ENCODE measurements around the gene OGG1.

Gene OGG1

DNA sequence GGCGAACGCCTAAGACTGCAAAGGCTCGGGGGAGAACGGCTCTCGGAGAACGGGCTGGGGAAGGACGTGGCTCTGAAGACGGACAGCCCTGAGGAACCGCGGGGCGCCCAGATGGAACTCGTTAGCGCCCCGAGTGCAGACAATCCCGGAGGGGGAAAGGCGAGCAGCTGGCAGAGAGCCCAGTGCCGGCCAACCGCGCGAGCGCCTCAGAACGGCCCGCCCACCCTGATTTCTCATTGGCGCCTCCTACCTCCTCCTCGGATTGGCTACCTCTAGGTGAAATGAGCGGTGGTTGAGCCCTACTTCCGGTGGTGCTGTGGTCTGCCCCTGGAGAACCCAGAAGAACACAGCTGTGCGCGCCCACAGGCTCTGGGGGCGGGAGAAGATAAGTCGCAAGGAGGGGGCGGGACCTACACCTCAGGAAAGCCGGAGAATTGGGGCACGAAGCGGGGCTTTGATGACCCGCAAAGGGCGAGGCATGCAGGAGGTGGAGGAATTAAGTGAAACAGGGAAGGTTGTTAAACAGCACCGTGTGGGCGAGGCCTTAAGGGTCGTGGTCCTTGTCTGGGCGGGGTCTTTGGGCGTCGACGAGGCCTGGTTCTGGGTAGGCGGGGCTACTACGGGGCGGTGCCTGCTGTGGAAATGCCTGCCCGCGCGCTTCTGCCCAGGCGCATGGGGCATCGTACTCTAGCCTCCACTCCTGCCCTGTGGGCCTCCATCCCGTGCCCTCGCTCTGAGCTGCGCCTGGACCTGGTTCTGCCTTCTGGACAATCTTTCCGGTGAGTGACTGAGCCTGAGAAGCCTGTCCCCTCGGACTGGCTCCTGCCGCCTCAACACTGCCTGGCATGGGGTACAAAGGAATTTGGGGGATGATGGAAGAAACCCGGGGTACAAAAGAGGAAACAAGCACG is at the start of gene OGG1:
TSS of gene OGG1 (plus strand) at position 308 of the 911 bp plus-strand sequence. CDS start at position 643, 335 bp downstream.
- TF ChIP-seq GATA3 (IDR thresholded peaks at IDR 0.05; ENCODE audit: low read depth, low read length) (no peak), GATA2 (IDR thresholded peaks at IDR 0.05; ENCODE audit: low read depth, low read length) (peak; percentile 14; the same call in 1 of the 2 replicates)

DNA sequence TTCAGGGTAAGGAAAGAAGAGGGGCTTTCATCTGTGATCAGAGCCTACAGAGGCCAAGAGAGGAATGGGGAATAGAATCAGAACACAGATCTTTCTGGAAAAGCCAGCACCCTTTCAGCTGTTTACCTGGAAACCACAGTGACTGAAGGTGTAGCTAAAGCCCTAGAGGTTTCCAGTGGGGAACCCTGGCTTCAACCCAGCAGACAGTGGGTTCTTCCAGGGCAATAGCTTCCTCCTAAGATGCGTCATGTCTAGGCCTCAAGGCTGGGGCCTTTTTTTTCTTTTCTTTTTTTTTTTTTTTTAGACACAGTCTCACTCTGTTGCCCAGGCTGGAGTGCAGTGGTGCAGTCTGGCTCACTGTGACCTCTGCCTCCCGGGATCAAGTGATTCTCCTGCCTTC is 49.2 kb upstream of the OGG1 start:
- TF ChIP-seq GATA2 (IDR thresholded peaks at IDR 0.05; ENCODE audit: low read depth, low read length) (no peak), GATA3 (IDR thresholded peaks at IDR 0.05; ENCODE audit: low read depth, low read length) (no peak)

DNA sequence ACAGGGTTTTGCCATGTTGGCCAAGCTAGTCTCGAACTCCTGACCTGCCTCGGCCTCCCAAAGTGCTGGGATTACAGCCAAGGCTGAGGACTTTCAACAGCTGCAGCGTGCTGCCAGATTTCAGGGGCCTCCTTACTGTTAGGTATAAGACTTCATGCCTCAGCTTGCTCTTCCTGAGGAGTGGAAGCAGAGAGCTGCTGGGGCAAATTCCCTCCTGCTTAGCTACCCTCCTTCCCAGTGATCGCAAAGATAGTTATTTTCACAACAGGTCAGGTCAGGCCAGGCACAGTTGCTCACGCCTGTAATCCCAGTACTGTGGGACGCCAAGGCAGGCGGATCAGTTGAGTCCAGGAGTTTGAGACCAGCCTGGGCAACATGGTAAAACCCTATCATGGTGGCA is 48.7 kb upstream of the OGG1 start:
- TF ChIP-seq GATA3 (IDR thresholded peaks at IDR 0.05; ENCODE audit: low read depth, low read length), result no peak
- TF ChIP-seq GATA2 (IDR thresholded peaks at IDR 0.05; ENCODE audit: low read depth, low read length), result no peak

DNA sequence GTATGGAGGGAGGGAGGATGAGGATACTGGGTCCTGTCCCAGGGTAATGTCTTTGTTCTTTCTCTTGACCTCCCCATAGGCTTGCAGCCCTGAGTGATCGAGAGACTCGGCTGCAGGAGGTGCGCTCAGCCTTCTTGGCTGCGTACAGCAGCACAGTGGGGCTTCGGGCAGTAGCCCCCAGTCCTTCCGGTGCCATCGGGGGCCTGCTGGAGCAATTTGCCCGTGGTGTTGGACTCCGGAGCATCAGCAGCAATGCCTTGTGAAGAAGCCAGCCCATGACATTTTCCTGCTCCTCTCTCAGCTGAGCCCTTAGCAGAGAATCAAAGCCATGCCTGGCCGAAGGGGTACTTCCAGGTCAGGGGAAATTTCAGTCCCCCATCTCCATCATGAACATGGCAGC is 48.0 kb upstream of the OGG1 start:
- TF ChIP-seq GATA2 (IDR thresholded peaks at IDR 0.05; ENCODE audit: low read depth, low read length), result no peak
- TF ChIP-seq GATA3 (IDR thresholded peaks at IDR 0.05; ENCODE audit: low read depth, low read length), result no peak

DNA sequence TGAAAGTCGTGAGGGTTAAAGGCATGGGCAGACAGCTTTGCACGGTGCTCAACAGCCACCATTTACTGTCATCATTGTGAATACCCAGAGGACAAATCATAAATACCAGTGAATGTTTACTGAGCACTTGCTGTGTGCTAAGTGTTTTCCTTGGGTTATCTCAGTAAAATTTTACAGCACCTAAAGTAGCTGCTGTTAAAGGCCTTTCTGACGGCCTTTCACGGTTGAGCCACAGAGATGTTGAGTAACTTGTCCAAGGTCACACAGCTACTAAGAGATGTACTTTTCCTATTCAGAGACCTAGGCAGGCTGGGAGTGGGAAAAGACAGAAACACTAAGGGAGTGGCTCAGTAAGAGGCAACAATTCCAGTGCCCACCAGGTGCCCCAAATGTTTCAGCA is 46.5 kb upstream of the OGG1 start:
- TF ChIP-seq GATA2 (IDR thresholded peaks at IDR 0.05; ENCODE audit: low read depth, low read length), result no peak
- no peak for TF ChIP-seq GATA3 (IDR thresholded peaks at IDR 0.05; ENCODE audit: low read depth, low read length)

DNA sequence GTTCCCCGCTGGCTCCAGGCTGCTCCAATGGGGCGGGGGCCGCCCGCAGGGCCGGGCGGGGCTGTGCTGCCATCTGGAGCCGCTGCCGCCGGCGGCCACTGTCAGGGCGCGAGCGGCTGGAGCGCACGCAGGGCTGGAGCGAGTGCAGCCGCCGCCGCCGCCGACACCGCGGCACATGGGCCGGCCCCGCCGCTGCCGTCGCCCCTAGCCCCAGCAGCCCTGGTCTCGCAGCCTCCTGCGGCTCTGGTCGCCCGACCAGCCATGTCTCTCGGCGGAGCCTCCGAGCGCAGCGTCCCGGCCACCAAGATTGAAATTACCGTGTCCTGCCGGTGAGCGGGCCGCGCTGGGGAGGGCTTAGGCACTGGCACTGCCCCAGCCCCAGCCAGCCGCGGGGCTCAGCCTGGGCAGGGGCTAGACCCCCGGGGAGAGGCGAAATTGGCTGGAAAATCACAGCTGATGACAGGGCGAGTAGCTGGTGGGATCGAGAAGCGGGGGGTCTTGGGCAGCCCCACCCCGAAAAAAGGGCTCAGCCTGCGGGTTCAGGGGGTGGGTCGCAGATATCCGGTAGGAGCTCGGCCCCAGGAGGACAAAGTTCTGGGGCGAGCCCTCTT is 45.9 kb upstream of the OGG1 start, which contains the start of gene CPNE9:
TSS of gene CPNE9 (plus strand) at position 98 of the 611 bp plus-strand sequence. CDS start at position 262, 164 bp downstream.
- TF ChIP-seq GATA3 (IDR thresholded peaks at IDR 0.05; ENCODE audit: low read depth, low read length), result no peak
- TF ChIP-seq GATA2 (IDR thresholded peaks at IDR 0.05; ENCODE audit: low read depth, low read length), result no peak

DNA sequence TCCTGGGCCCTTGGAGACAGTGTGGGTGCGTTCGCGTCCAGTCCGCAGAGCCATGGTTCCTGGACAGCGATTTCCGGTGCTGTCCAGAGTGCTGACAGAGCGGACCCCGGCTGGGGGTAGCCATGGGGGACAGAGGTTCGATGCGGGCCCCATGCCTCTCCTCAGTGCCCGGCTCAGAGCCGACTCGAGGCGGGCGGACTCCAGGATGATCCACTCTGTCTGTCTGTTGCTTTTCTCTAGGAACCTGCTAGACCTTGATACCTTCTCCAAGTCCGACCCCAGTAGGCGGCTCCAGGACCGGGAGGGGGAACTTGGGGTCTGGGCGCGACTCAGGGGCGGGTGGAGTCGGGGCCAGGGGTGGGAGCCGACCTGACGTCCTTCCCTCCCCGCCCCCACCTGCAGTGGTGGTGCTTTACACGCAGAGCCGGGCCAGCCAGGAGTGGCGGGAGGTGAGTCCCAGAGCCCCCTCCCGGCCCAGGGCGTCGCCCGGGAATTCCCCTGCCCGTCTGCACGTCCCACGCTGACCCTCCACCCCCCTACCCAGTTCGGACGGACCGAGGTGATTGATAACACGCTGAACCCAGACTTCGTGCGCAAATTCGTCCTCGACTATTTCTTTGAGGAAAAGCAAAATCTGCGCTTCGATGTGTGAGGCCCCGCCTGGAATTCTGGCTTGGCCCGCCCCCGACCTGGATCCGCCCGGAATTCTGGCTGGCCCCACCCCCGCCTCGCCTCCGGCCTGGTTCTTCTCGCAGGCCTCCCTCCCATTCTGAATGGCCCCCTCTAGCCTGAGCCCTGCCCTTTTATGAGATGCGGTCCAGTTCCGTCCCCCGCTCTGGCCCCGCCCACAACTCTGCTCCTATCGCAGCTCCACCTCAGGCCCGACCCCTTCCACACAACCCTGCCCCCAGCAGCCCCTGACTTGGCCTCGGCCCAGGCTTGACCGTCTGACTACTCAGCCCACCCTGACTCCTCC is 45.1 kb upstream of the OGG1 start:
- TF ChIP-seq GATA2 (IDR thresholded peaks at IDR 0.05; ENCODE audit: low read depth, low read length), result no peak
- TF ChIP-seq GATA3 (IDR thresholded peaks at IDR 0.05; ENCODE audit: low read depth, low read length), result no peak

DNA sequence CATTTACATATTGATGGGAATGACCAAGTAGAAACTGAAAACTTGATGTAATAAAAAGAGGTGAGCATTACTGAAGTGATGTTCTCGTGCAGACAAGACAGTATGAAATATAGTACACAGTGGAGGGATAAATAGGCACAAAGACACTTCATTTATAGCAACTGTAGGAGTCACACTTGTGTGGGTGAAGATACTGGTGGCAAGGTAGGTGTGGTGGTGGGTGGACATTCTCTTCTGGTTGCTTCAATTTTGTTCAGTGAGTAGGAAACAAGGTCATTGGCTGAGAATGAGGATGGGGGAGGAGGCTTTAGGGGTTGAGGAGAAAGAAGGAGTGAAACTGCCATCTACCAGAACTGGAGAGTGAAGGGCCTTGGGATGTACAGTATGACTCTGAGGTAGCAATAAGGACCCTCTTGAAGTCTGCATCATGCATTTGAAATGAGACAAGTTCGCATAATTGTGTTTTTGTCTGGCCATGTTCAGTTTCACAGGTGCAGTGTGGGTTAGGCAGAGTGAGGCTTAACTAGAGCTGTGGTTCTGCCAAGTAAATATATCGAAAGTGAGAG is 39.5 kb upstream of the OGG1 start:
- TF ChIP-seq GATA2 (IDR thresholded peaks at IDR 0.05; ENCODE audit: low read depth, low read length) (no peak), GATA3 (IDR thresholded peaks at IDR 0.05; ENCODE audit: low read depth, low read length) (no peak)

DNA sequence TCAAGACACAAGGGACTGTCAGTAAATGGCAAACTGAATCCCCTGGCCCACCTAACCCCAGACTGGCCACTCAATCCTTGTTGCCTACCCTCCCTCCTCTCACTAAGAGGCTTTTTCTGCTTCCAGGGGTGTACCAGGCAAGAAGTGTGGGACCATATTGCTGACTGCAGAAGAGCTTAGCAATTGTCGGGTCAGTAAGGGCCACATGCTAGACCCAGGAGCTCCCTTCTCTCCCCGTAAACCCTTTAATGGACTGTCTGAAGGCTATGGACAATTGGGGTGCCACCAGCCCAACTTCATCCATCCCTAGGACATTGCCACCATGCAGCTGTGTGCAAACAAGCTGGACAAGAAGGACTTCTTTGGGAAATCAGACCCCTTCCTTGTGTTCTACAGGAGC is 37.3 kb upstream of the OGG1 start:
- no peak for TF ChIP-seq GATA3 (IDR thresholded peaks at IDR 0.05; ENCODE audit: low read depth, low read length)
- TF ChIP-seq GATA2 (IDR thresholded peaks at IDR 0.05; ENCODE audit: low read depth, low read length), result no peak

DNA sequence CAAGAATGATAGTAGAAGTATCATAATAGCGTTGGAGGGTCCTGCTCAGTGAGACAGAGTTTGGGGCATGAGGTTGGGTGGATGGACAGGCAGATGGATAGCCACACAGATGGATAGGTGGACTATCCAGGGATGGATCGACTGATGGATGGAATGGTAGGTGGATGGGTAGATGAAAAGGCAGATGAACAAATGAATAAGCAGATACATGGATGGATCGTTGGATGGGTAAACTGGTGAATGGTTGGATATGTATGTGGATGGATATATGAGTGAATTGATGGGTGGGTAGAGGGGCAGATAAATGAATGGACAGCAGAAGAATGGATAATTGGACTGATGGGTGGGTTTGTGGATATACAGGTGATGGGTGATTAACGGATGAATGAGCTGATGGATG is 36.6 kb upstream of the OGG1 start:
- TF ChIP-seq GATA2 (IDR thresholded peaks at IDR 0.05; ENCODE audit: low read depth, low read length) (no peak), GATA3 (IDR thresholded peaks at IDR 0.05; ENCODE audit: low read depth, low read length) (no peak)

DNA sequence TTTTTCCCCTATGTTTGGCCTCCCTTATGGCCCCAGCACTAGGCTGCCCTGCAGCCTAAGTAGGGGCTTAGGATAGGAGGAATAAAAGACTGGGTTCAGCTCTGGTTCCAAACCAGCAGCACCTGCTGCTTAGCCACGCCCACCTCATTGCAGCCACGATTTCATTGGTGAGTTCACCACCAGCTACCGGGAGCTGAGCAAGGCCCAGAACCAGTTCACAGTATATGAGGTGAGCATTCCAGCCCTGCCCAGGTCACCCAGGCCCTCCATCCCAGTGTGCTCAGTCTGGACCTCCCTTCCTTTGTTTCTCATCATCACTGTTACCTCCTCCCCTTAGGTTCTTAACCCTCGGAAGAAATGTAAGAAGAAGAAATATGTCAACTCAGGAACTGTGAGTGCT is 34.6 kb upstream of the OGG1 start:
- TF ChIP-seq GATA3 (IDR thresholded peaks at IDR 0.05; ENCODE audit: low read depth, low read length) (no peak), GATA2 (IDR thresholded peaks at IDR 0.05; ENCODE audit: low read depth, low read length) (no peak)

DNA sequence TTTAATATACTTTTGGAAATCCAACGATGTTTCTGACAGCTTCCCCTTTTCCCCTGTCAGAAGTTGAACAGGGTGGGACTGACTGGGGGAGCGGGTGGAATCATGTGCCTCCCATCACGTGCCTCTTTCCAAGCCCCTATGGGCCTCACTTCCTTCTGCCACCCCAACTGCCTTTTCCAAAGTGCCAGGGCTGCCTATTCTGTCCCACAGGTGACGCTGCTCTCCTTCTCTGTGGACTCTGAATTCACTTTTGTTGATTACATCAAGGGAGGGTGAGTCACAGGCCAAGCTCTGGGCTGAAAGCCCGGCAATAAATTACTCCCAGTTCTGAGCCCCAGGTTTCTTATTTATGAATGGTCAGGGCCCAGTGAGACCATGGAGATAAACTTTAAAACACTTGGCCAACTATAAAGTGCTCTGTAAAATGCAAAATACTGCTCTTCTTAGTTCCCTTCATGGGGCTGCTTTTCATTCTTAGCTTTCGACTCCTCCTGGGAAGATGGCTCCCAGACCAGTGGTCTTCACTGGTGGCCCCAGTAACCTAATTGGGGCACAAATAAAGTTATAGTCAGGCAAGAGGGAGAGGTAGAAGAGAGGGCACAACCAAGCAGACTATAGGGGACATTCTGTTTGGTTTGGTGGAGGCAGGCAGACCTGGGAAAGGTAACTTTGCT is 33.9 kb upstream of the OGG1 start:
- no peak for TF ChIP-seq GATA3 (IDR thresholded peaks at IDR 0.05; ENCODE audit: low read depth, low read length)
